GM23338 (cell line): ENCODE data around the gene EYA2.

Source experiments
- CREB1 ChIP-seq: fragments of 250-450 bp; sonication (Bioruptor Pico); IDR thresholded peaks from 2 replicates; pipeline ENCODE4 v1.5.0; 2020; ENCODE audit warnings: low read depth, mild to moderate bottlenecking, moderate library complexity
- EZH2 ChIP-seq: fragments of 200-600 bp; sonication (generic); IDR thresholded peaks from one replicate; pipeline ENCODE4 v1.8.0; 2017; ENCODE audit warnings: antibody characterized with exemption, mild to moderate bottlenecking, low read depth; ENCODE audit not compliant: unreplicated experiment
- EZH2phosphoT487 ChIP-seq: fragments of 200-600 bp; sonication (generic); IDR thresholded peaks from one replicate; pipeline ENCODE4 v1.8.1; 2018; ENCODE audit warnings: antibody characterized with exemption; ENCODE audit not compliant: unreplicated experiment
- JUNB ChIP-seq: IDR thresholded peaks from one replicate; pipeline ENCODE4 v1.6.1; 2016; ENCODE audit warnings: antibody characterized with exemption; ENCODE audit not compliant: unreplicated experiment
- POLR2AphosphoS5 ChIP-seq: IDR thresholded peaks from 2 replicates; pipeline ENCODE4 v1.6.1; 2016; ENCODE audit warnings: antibody characterized with exemption, low read depth
- ZNF331 ChIP-seq: fragments of 250-450 bp; sonication (Bioruptor Pico); IDR thresholded peaks from 2 replicates; pipeline ENCODE4 v1.5.0; 2020; ENCODE audit warnings: low read depth, mild to moderate bottlenecking, moderate library complexity
- TF ChIP-seq, protein P1 (sequence below), 2 experiments: fragments of 200-600 bp in 1 of 2; sonication (generic) in 1 of 2; conservative IDR thresholded peaks; 2 replicates each; pipeline versions ENCODE4 v1.5.1 to v1.6.1; 2016 to 2017; ENCODE audit warnings: antibody characterized with exemption in 2 of 2, low read depth in 2 of 2, mild to moderate bottlenecking in 2 of 2, moderate library complexity in 1 of 2
- TF ChIP-seq, protein P2 (sequence below): IDR thresholded peaks from one replicate; pipeline ENCODE4 v1.6.1; 2018; ENCODE audit warnings: antibody characterized with exemption; ENCODE audit not compliant: unreplicated experiment

DNA sequence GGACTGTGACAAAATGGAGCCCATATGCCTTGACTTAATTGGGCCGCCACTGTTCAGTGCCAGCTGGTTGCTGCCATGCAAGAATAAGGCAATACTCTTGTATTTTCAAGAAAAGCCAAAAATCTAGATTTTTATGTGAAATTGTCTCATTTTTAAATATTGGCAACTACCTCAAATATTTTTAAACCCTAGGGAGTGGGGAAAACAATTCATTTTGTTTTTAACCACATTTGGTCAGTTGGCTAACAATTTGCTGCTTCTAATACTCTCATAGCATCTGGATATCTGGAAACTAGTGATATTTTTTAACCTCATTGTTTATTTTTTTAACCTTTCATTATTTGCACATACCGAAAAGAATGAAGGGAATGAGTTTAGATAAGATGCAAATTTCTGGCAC, 91.0 kb downstream of the EYA2 start:
- TF ChIP-seq, protein P1, sequence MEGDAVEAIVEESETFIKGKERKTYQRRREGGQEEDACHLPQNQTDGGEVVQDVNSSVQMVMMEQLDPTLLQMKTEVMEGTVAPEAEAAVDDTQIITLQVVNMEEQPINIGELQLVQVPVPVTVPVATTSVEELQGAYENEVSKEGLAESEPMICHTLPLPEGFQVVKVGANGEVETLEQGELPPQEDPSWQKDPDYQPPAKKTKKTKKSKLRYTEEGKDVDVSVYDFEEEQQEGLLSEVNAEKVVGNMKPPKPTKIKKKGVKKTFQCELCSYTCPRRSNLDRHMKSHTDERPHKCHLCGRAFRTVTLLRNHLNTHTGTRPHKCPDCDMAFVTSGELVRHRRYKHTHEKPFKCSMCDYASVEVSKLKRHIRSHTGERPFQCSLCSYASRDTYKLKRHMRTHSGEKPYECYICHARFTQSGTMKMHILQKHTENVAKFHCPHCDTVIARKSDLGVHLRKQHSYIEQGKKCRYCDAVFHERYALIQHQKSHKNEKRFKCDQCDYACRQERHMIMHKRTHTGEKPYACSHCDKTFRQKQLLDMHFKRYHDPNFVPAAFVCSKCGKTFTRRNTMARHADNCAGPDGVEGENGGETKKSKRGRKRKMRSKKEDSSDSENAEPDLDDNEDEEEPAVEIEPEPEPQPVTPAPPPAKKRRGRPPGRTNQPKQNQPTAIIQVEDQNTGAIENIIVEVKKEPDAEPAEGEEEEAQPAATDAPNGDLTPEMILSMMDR (conservative IDR thresholded peaks at IDR 0.05; ENCODE audit: low read depth in 2 of 2): no peak
- TF ChIP-seq EZH2 (no peak), JUNB (no peak), POLR2AphosphoS5 (no peak), EZH2phosphoT487 (no peak), ZNF331 (CRISPR knock-in tag) (no peak), CREB1 (CRISPR knock-in tag) (no peak)
- TF ChIP-seq, protein P2, sequence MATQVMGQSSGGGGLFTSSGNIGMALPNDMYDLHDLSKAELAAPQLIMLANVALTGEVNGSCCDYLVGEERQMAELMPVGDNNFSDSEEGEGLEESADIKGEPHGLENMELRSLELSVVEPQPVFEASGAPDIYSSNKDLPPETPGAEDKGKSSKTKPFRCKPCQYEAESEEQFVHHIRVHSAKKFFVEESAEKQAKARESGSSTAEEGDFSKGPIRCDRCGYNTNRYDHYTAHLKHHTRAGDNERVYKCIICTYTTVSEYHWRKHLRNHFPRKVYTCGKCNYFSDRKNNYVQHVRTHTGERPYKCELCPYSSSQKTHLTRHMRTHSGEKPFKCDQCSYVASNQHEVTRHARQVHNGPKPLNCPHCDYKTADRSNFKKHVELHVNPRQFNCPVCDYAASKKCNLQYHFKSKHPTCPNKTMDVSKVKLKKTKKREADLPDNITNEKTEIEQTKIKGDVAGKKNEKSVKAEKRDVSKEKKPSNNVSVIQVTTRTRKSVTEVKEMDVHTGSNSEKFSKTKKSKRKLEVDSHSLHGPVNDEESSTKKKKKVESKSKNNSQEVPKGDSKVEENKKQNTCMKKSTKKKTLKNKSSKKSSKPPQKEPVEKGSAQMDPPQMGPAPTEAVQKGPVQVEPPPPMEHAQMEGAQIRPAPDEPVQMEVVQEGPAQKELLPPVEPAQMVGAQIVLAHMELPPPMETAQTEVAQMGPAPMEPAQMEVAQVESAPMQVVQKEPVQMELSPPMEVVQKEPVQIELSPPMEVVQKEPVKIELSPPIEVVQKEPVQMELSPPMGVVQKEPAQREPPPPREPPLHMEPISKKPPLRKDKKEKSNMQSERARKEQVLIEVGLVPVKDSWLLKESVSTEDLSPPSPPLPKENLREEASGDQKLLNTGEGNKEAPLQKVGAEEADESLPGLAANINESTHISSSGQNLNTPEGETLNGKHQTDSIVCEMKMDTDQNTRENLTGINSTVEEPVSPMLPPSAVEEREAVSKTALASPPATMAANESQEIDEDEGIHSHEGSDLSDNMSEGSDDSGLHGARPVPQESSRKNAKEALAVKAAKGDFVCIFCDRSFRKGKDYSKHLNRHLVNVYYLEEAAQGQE: no peak
